GM03348 (cell line): ENCODE results near the gene SDK2.

Experiments used
- DNase-seq: peaks from one replicate; pipeline ENCODE4 v3.0.0; 2012; ENCODE audit warnings: low spot score

Gene SDK2

GRCh38 chr17:73297934-73298861, 346.0 kb downstream of the SDK2 start:
- no peak for DNase-seq

GRCh38 chr17:73293480-73293911, 350.7 kb downstream of the SDK2 start:
- DNase-seq: peak; percentile 80

- DNase-seq: no peak
Measured at GRCh38 chr17:73293031-73293430, 351.2 kb downstream of the SDK2 start.

- DNase-seq: peak; percentile 42
Measured at GRCh38 chr17:73292031-73292531, 352.2 kb downstream of the SDK2 start.

GRCh38 chr17:73291260-73291801, 352.9 kb downstream of the SDK2 start:
- DNase-seq: peak; percentile 95

GRCh38 chr17:73290399-73291259, 353.6 kb downstream of the SDK2 start:
- DNase-seq: no peak

GRCh38 chr17:73289549-73290254, 354.5 kb downstream of the SDK2 start:
- no peak for DNase-seq

- no peak for DNase-seq
Measured at GRCh38 chr17:73288534-73289302, 355.5 kb downstream of the SDK2 start.

GRCh38 chr17:73286863-73287296, 357.4 kb downstream of the SDK2 start:
- peak; percentile 40 for DNase-seq

- no peak for DNase-seq
Measured at GRCh38 chr17:73285916-73286862, 358.1 kb downstream of the SDK2 start.

GRCh38 chr17:73285603-73285908, 358.7 kb downstream of the SDK2 start:
- DNase-seq: no peak

GRCh38 chr17:73284906-73285602, 359.2 kb downstream of the SDK2 start:
- DNase-seq: no peak
